HUES48 (cell line): Measurements from ENCODE around the gene CLDN5.

ENCODE experiments used
- H3K27ac ChIP-seq: one replicate; pipeline ENCODE4 v1.7.0; 2013; ENCODE audit warnings: low read depth, low read length, inconsistent platforms
- H3K27me3 ChIP-seq: 2 replicates; pipeline ENCODE4 v1.6.1; 2013; ENCODE audit warnings: mild to moderate bottlenecking, low read length; ENCODE audit not compliant: control insufficient read depth, insufficient read depth
- H3K36me3 ChIP-seq: 2 replicates; pipeline ENCODE4 v1.6.1; 2013; ENCODE audit warnings: low read length; ENCODE audit not compliant: control insufficient read depth, insufficient read depth
- H3K4me1 ChIP-seq: 2 replicates; pipeline ENCODE4 v1.6.1; 2013; ENCODE audit warnings: mild to moderate bottlenecking, low read length; ENCODE audit not compliant: control insufficient read depth, insufficient read depth
- H3K4me3 ChIP-seq: 2 replicates; pipeline ENCODE4 v1.5.1; 2013; ENCODE audit warnings: mild to moderate bottlenecking, low read depth, low read length
- H3K9ac ChIP-seq: 2 replicates; pipeline ENCODE4 v1.6.1; 2013; ENCODE audit warnings: mild to moderate bottlenecking, low read depth, low read length, moderate library complexity
- H3K9me3 ChIP-seq: 2 replicates; pipeline ENCODE4 v1.6.1; 2013; ENCODE audit warnings: low read length; ENCODE audit not compliant: control insufficient read depth, insufficient read depth

CLDN5 gene

DNA sequence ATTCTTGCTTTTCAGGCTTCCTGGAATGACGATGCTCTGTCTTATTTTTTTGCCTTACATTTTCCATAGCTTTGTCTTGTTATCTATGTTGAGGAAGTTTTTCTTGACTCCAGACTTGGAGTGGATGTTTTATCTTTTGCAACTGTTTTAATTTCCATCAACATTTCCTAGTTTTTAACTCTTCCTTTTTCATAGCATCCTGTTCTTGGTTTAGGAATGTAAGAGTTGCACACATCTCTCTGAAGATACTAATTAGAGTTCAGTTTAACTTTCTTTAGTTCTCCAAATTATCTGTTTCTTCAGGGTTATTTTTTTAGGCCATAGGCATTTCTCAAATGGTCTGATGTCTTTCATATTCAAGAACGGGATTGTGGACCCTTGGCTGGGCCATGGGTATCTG is 10.4 kb downstream of the CLDN5 start:
- Histone ChIP-seq H3K27ac (no peak overlapping the region), H3K36me3 (peaks cover 58% of the 10 kb centered on the region), H3K9me3 (no peaks in the 10 kb centered on the region), H3K4me3 (no peak overlapping the region), H3K4me1 (no peaks in the 10 kb centered on the region), H3K27me3 (no peaks in the 10 kb centered on the region), H3K9ac (no peak overlapping the region)

DNA sequence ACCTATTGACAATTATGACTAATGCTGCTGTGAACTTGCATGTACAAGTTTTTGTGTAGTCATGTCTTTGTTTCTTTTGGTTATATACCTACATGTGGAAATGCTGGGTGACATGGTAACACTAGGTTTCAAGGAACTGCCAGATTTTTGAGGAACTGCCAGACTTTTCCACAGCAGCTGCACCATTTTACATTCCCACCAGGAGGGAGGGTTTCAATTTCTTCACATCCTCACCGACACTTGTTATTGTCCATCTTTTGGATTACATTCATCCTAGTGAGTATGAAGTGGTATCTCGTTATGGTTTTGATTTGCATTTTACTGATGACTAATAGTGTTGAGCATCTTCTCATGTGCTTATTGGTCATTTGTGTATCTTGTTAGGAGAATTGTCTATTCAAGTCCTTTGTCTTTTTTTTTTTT is 13.3 kb downstream of the CLDN5 start:
- Histone ChIP-seq H3K4me1 (no peaks in the 10 kb centered on the region), H3K9me3 (no peaks in the 10 kb centered on the region), H3K27ac (no peak overlapping the region), H3K36me3 (peaks cover 76% of the 10 kb centered on the region), H3K27me3 (no peaks in the 10 kb centered on the region), H3K4me3 (no peak overlapping the region), H3K9ac (no peak overlapping the region)

DNA sequence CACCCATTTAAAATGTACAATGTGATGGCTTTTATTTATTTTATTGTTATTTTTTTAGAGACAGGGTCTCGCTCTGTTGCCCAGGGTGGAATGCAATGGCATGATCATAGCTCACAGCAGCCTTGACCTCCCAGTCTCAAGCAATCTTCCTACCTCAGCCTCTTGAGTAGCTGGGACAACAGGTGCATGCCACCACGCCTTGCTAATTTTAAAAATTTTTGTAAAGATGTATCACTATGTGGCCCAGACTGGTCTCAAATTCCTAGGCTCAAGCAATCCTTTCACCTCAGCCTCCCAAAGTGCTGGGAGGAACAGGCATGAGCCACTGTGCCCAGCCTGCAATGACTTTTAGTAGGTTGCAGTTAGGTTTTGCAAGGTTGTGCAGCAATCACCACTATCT is 14.3 kb downstream of the CLDN5 start:
- no peak overlapping the region for H3K4me3 ChIP-seq
- no peaks in the 10 kb centered on the region for H3K27me3 ChIP-seq
- H3K4me1 ChIP-seq: no peaks in the 10 kb centered on the region
- no peaks in the 10 kb centered on the region for H3K9me3 ChIP-seq
- peaks cover 75% of the 10 kb centered on the region for H3K36me3 ChIP-seq
- no peak overlapping the region for H3K27ac ChIP-seq
- H3K9ac ChIP-seq: no peak overlapping the region

DNA sequence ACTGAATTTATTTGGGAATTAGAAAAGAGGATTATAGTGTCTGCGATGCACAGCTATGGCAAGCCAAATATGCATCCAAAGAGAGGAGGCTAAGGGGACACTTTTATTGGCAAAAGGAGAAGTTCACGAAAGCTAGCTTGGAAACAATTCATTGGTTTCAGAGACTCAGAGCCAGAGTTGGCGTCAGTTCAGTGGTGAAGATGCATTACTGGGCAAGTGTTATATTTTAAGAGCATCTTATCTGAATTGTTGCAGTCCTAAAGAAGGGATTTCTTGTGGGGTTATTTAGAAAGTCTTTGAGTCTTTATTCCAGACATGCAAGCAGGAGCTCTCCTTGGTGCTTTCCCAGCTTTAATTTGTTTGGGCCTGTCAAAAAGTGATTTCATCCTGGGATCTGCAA is 15.0 kb downstream of the CLDN5 start:
- no peaks in the 10 kb centered on the region for H3K9me3 ChIP-seq
- H3K9ac ChIP-seq: no peak overlapping the region
- H3K36me3 ChIP-seq: peaks cover 68% of the 10 kb centered on the region
- no peak overlapping the region for H3K4me3 ChIP-seq
- H3K27me3 ChIP-seq: no peaks in the 10 kb centered on the region
- H3K4me1 ChIP-seq: no peaks in the 10 kb centered on the region
- H3K27ac ChIP-seq: no peak overlapping the region

DNA sequence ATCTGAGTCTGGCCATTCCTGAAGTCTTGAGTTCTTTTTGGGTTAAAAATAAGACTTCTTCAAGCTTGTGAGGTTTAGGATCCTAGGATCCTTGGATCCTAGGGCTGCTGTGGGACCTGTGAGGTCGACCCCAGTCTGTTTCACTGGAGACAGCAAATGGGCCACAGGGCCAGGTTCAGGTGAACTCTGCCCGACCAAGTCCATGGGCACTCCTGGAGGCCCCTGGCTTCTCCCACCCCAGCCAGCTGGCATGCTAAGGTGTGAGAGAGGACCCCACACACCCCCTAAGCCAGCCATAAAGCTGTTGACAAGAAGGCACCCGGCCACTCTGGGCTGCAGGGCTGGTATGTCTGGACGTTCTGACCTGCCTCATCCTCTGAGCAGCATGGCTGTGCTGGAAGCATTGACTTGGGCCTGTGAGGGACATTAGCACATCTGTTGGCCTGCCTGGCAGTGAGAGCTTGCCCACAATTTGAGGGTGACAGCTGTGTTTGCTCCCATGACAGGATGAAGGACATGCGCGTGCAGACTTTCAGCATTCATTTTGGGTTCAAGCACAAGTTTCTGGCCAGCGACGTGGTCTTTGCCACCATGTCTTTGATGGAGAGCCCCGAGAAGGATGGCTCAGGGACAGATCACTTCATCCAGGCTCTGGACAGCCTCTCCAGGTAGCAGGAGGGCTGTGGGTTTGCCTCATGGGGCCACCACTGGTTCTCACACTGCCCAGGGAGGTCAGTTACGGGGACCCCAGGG is 16.0 kb downstream of the CLDN5 start:
- Histone ChIP-seq H3K27ac (no peak overlapping the region), H3K4me3 (no peak overlapping the region), H3K36me3 (peaks cover 59% of the 10 kb centered on the region)

DNA sequence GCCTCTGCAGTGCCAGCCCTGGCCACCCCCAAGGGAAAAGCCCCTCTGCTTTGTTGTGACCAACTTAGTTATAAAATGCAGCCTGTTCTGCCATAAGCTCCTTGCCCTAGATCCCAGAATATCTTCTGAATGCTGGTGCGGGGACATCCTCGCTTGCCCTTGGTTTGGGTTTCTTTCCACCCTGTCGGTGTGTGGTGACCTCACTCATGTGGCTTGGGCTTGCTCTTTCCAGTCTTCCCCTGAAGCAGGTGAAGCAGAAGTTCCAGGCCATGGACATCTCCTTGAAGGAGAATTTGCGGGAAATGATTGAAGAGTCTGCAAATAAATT is 16.7 kb downstream of the CLDN5 start:
- Histone ChIP-seq H3K9ac (no peak overlapping the region), H3K36me3 (peaks cover 53% of the 10 kb centered on the region), H3K27me3 (no peaks in the 10 kb centered on the region), H3K9me3 (no peaks in the 10 kb centered on the region), H3K4me1 (peaks cover 4% of the 10 kb centered on the region; the same call in 1 of the 2 replicates), H3K27ac (no peak overlapping the region), H3K4me3 (no peak overlapping the region)

More for the DNA sequence above, 16.0 kb downstream of the CLDN5 start:
- H3K27me3 ChIP-seq: no peaks in the 10 kb centered on the region
- no peaks in the 10 kb centered on the region for H3K9me3 ChIP-seq
- peaks cover 2% of the 10 kb centered on the region; the same call in 1 of the 2 replicates for H3K4me1 ChIP-seq
- no peak overlapping the region for H3K9ac ChIP-seq

DNA sequence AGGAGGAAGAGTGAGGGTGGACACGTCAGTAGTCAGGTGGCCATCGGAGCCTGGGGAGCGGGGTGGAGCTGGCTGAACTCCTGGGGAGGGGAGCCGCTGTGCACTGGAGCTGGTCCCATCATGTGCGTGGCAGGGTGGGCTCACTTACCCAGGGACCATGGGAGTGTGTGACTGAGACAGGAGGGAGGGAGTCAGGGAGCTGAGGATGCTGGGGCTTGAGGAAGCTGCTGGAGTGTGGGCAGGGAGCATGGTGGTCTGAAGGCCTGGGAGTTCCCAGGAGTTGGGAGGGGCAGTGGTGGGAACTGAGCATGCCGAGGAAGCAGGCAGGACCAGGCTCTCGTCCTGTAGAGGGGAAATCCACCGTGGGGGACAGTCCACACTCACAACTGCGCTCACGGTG is 18.0 kb downstream of the CLDN5 start:
- no peak overlapping the region for H3K4me3 ChIP-seq
- H3K27me3 ChIP-seq: no peaks in the 10 kb centered on the region
- H3K36me3 ChIP-seq: peaks cover 41% of the 10 kb centered on the region
- H3K4me1 ChIP-seq: peaks cover 4% of the 10 kb centered on the region; the same call in 1 of the 2 replicates
- no peak overlapping the region for H3K27ac ChIP-seq
- H3K9ac ChIP-seq: no peak overlapping the region
- no peaks in the 10 kb centered on the region for H3K9me3 ChIP-seq

DNA sequence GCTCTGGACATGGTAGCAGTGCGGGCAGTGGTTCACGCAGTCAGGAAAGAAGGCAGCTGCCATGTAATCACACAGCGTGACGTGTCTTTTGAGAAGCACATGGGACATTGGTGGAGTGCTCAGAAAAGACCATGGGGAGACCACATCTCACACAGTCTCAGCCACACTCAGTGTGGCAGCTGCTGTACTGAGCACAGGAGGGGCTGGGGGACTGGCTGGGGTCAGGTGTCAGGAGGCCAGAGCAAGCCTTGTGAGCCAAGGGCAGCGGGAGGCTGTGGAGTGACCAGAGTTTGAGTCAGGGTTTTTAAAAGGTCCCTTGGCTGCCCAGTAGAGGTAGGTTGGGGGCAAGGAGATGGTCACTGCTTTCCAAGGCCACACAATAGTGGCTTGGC is 18.5 kb downstream of the CLDN5 start:
- Histone ChIP-seq H3K36me3 (peaks cover 36% of the 10 kb centered on the region), H3K4me1 (peaks cover 4% of the 10 kb centered on the region; the same call in 1 of the 2 replicates), H3K27ac (no peak overlapping the region), H3K9me3 (no peaks in the 10 kb centered on the region), H3K4me3 (no peak overlapping the region), H3K27me3 (no peaks in the 10 kb centered on the region), H3K9ac (no peak overlapping the region)

DNA sequence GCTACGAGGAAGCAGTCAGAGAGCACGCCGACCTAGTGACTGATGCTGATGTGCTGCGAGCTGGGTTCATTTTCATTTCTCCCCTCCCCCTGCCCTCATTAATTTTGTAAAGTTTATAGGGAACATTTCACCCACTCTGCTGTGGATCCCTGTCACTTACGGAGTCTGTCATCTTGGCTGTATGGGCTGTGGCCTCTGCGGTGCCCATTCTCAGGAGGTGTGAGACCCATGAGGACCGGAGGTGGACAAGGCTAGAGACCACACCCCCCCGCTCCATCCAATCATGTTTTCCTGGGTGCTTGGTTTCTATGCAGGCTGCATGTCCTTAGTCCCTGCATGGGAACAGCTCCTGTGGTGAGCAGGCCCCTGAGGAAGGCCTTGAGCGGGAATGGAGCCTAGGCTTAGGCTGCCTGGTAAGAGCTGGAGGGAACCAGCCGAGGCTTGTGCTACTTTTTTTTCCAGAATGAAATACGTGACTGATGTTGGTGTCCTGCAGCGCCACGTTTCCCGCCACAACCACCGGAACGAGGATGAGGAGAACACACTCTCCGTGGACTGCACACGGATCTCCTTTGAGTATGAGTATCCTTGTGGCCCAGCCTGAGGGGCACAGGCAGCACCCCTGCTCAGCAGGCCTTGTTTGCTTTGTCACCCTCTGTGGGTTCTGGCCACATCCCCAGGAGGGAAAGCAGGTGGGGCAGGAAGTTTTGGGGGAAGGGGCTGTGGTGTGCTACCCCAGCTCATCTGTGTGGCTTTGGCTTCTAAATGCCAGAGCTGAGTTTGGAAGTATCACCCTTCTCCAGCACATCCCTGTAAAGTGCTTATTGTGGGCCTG is 19.1 kb downstream of the CLDN5 start:
- Histone ChIP-seq H3K4me3 (no peak overlapping the region), H3K9me3 (no peaks in the 10 kb centered on the region), H3K4me1 (peaks cover 4% of the 10 kb centered on the region; the same call in 1 of the 2 replicates), H3K36me3 (peaks cover 36% of the 10 kb centered on the region), H3K9ac (no peak overlapping the region), H3K27ac (no peak overlapping the region), H3K27me3 (no peaks in the 10 kb centered on the region)

DNA sequence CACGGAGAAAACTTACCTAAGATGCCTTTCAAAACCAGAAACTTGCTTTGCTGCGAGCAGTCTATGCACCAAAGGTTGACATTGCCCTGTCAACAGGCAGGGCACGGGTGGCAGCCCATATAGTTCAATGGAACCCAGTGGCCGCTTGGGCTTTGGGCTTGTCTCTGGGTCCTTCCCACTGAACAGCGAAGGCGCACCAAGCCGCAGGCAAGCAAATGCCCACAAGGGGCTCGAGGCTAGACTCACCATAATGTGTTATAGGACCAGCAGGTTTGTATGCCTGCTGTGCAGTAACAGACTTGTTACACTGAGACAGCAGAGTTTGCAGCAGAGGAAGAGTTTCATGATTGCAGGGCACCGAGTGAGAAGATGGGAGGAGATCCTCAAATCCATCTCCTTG is 20.3 kb downstream of the CLDN5 start:
- Histone ChIP-seq H3K27me3 (no peaks in the 10 kb centered on the region), H3K9ac (no peak overlapping the region), H3K4me1 (peaks cover 4% of the 10 kb centered on the region; the same call in 1 of the 2 replicates), H3K4me3 (no peak overlapping the region), H3K27ac (peak overlapping the region; percentile 12), H3K9me3 (no peaks in the 10 kb centered on the region), H3K36me3 (peaks cover 40% of the 10 kb centered on the region)

DNA sequence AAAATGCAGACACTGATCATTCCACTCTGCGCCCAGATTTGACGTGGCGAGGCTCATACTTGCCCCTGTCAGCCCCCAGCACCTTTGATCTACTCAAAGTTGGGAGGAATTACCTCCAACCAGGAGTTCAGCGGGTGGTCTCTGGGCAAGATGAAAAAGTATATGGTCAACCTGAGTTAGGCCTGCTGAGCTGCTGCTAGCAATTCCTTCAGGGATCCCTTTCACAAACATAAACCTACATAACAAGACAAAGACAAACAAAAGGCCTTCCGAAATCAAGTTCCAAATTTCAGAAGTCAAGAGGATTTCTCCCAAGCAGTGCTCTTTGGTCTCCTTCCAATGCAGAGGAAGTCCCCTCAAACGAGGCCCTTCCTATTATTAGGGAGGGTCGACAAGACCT is 20.8 kb downstream of the CLDN5 start:
- H3K4me1 ChIP-seq: peaks cover 4% of the 10 kb centered on the region; the same call in 1 of the 2 replicates
- no peak overlapping the region for H3K4me3 ChIP-seq
- no peak overlapping the region for H3K9ac ChIP-seq
- H3K36me3 ChIP-seq: peaks cover 40% of the 10 kb centered on the region
- H3K27ac ChIP-seq: peak overlapping the region; percentile 22
- no peaks in the 10 kb centered on the region for H3K27me3 ChIP-seq
- no peaks in the 10 kb centered on the region for H3K9me3 ChIP-seq
